OCI-LY1 (cell line): ENCODE results near the gene BCL2.

Experiments
- H2AFZ ChIP-seq: fragments of 200-600 bp; sonication (generic), shearing (Covaris generic); 2 replicates; pipeline ENCODE4 v1.6.0; 2014; ENCODE audit warnings: antibody characterized with exemption, mild to moderate bottlenecking, low read length
- H3F3A ChIP-seq: fragments of 200-600 bp; sonication (generic), shearing (Covaris generic); 2 replicates; pipeline ENCODE4 v1.6.0; 2014; ENCODE audit warnings: mild to moderate bottlenecking, antibody characterized with exemption, low read length, moderate library complexity; ENCODE audit not compliant: insufficient read depth
- H3K27ac ChIP-seq: fragments of 200-600 bp; sonication (generic); 2 replicates; pipeline ENCODE4 v1.5.1; 2014; ENCODE audit warnings: low read length, mixed run types, mild to moderate bottlenecking, low read depth; ENCODE audit not compliant: poor library complexity, severe bottlenecking
- H3K27me3 ChIP-seq: fragments of 200-600 bp; sonication (generic); 2 replicates; pipeline ENCODE4 v1.6.0; 2014; ENCODE audit warnings: antibody characterized with exemption, mild to moderate bottlenecking, low read length, moderate library complexity; ENCODE audit not compliant: insufficient read depth
- H3K36me3 ChIP-seq: fragments of 200-600 bp; sonication (generic); 2 replicates; pipeline ENCODE4 v1.6.1; 2014; ENCODE audit warnings: mild to moderate bottlenecking, antibody characterized with exemption, low read length, moderate library complexity, mixed read lengths; ENCODE audit not compliant: insufficient read depth
- H3K4me1 ChIP-seq: fragments of 200-600 bp; sonication (generic); 2 replicates; pipeline ENCODE4 v1.5.1; 2014; ENCODE audit warnings: mild to moderate bottlenecking, low read length, moderate library complexity; ENCODE audit not compliant: insufficient read depth, severe bottlenecking
- H3K4me2 ChIP-seq: fragments of 200-600 bp; sonication (generic), shearing (Covaris generic); 2 replicates; pipeline ENCODE4 v1.6.1; 2014; ENCODE audit warnings: low read length
- H3K4me3 ChIP-seq: fragments of 200-600 bp; sonication (generic); 2 replicates; pipeline ENCODE4 v1.5.1; 2014; ENCODE audit warnings: low read length, low read depth, mild to moderate bottlenecking, mixed read lengths; ENCODE audit not compliant: poor library complexity, severe bottlenecking
- H3K79me2 ChIP-seq: fragments of 200-600 bp; shearing (Covaris generic); 2 replicates; pipeline ENCODE4 v1.6.1; 2016; ENCODE audit warnings: mixed run types, low read length, mixed read lengths; ENCODE audit not compliant: insufficient read depth
- H3K9ac ChIP-seq: fragments of 200-600 bp; sonication (generic), shearing (Covaris generic); 2 replicates; pipeline ENCODE4 v1.6.1; 2014; ENCODE audit warnings: mild to moderate bottlenecking, low read length, mixed read lengths
- H3K9me2 ChIP-seq: fragments of 200-600 bp; sonication (generic), shearing (Covaris generic); 2 replicates; pipeline ENCODE4 v1.6.1; 2014; ENCODE audit warnings: low read depth, mild to moderate bottlenecking, low read length, mixed read lengths
- H3K9me3 ChIP-seq: fragments of 200-600 bp; shearing (Covaris generic); 2 replicates; pipeline ENCODE4 v1.6.1; 2014; ENCODE audit warnings: low read length, mixed read lengths
- H4K20me1 ChIP-seq: fragments of 200-600 bp; sonication (generic), shearing (Covaris generic); 2 replicates; pipeline ENCODE4 v1.6.0; 2016; ENCODE audit warnings: mild to moderate bottlenecking, low read length; ENCODE audit not compliant: insufficient read depth
- EZH2 ChIP-seq: fragments of 200-600 bp; sonication (generic), shearing (Covaris generic); IDR thresholded peaks from 2 replicates; pipeline ENCODE4 v1.8.0; 2017; ENCODE audit warnings: borderline replicate concordance, mixed run types, mild to moderate bottlenecking, antibody characterized with exemption, low read length, moderate library complexity, mixed read lengths
- TF ChIP-seq, protein P1 (sequence below): fragments of 200-600 bp; sonication (generic), shearing (Covaris generic); IDR thresholded peaks from 2 replicates; pipeline ENCODE4 v1.5.1; 2017; ENCODE audit warnings: mild to moderate bottlenecking, antibody characterized with exemption, low read length, moderate library complexity, mixed read lengths

Gene BCL2

DNA sequence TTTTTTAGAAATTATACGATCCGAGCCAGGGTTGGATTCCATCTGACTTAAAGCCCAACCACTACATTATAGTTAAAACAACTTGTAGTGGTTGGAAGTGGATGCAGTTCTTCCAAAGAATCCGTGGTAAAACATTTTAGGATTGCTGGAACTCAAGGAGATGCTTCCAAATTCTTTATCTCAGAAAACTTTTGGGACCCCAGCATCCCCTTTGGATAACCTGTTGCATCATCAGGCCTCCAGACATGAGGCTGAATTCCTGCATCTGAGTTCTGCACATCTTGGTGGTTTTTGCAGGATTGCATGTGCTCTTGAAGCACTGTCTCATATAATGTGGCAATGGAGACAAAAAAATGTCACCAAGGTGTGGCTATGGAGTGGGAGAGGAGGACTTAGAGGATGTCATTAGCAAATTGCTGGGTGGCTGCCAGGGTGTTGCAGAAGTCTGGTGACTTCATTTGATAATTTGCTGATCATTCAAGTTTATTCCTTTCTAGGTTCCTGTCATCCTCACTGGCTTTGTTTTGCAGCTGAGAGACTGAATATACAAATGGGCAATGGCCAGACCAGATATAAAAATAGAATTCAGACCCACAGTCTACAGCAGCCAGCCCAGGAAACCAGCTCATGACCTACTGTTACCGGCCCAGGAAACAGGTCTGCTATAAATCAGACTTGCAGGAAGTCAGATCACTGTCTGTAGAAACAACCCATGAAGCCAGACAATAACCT, 207.7 kb downstream of the BCL2 start:
- H3K9me2 ChIP-seq: no peaks in the 10 kb centered on the region
- H3K9ac ChIP-seq: no peak overlapping the region
- no peaks in the 10 kb centered on the region for H3K4me1 ChIP-seq
- no peak overlapping the region for H3K4me3 ChIP-seq
- H3K4me2 ChIP-seq: no peak overlapping the region
- no peaks in the 10 kb centered on the region for H3F3A ChIP-seq
- H3K27me3 ChIP-seq: no peaks in the 10 kb centered on the region; the same call in 1 of the 2 replicates
- no peaks in the 10 kb centered on the region for H4K20me1 ChIP-seq
- H2AFZ ChIP-seq: no peak overlapping the region
- no peak for TF ChIP-seq EZH2
- TF ChIP-seq, protein P1, sequence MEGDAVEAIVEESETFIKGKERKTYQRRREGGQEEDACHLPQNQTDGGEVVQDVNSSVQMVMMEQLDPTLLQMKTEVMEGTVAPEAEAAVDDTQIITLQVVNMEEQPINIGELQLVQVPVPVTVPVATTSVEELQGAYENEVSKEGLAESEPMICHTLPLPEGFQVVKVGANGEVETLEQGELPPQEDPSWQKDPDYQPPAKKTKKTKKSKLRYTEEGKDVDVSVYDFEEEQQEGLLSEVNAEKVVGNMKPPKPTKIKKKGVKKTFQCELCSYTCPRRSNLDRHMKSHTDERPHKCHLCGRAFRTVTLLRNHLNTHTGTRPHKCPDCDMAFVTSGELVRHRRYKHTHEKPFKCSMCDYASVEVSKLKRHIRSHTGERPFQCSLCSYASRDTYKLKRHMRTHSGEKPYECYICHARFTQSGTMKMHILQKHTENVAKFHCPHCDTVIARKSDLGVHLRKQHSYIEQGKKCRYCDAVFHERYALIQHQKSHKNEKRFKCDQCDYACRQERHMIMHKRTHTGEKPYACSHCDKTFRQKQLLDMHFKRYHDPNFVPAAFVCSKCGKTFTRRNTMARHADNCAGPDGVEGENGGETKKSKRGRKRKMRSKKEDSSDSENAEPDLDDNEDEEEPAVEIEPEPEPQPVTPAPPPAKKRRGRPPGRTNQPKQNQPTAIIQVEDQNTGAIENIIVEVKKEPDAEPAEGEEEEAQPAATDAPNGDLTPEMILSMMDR: no peak
- no peaks in the 10 kb centered on the region for H3K79me2 ChIP-seq
- no peaks in the 10 kb centered on the region for H3K36me3 ChIP-seq
- no peak overlapping the region for H3K27ac ChIP-seq
- no peaks in the 10 kb centered on the region for H3K9me3 ChIP-seq

DNA sequence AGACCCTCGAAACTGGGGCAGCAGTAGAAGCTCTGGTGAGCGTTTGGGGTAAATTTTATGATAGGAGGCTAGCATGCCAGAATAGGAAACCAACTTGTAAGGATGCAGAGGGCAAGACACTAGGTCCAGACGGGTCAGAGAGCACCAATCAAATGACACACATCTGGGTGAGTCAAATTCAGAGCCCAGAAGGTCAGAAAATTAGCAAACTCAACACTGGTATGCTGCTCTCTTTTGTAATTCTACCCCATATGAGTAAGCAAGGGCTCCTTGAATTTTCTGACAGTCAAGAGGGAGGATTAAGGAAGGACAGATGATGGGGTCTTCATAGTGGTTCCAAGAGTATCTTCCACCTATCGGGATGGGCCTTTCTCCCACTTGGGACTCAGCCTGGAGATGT, 209.8 kb downstream of the BCL2 start:
- Histone ChIP-seq H4K20me1 (no peaks in the 10 kb centered on the region), H3K27me3 (no peaks in the 10 kb centered on the region; the same call in 1 of the 2 replicates), H3K4me3 (no peak overlapping the region), H3K27ac (no peak overlapping the region), H3K9me2 (no peaks in the 10 kb centered on the region), H3F3A (no peaks in the 10 kb centered on the region), H3K4me2 (no peak overlapping the region), H3K4me1 (no peaks in the 10 kb centered on the region), H2AFZ (no peak overlapping the region), H3K79me2 (no peaks in the 10 kb centered on the region), H3K9me3 (no peaks in the 10 kb centered on the region), H3K36me3 (no peaks in the 10 kb centered on the region), H3K9ac (no peak overlapping the region)
- TF ChIP-seq EZH2: no peak
- TF ChIP-seq, protein P1: no peak

DNA sequence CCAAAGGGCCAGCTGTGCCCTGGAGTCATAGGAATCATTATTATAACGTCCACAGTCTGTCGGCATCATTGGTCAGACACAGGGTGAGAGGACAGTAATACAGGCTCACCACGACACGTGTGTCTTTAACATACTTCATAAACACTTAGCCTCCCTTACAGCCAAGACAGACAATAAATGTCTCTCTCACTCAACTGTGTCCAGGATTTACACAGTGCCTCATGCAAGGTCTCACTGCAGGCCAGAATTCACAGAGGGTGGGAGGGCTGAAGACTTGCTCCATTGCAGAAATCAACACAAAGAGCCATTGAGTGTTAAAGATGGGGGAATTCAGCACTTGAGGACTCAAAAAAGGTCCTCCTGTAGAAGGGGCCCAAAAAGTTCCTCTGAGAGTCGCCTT, 210.5 kb downstream of the BCL2 start:
- H3K27me3 ChIP-seq: no peaks in the 10 kb centered on the region; the same call in 1 of the 2 replicates
- no peak overlapping the region for H3K9ac ChIP-seq
- no peaks in the 10 kb centered on the region for H3K4me1 ChIP-seq
- no peaks in the 10 kb centered on the region for H3K9me3 ChIP-seq
- no peaks in the 10 kb centered on the region for H3K9me2 ChIP-seq
- no peaks in the 10 kb centered on the region for H3F3A ChIP-seq
- H4K20me1 ChIP-seq: no peaks in the 10 kb centered on the region
- no peak overlapping the region for H3K27ac ChIP-seq
- no peak for TF ChIP-seq EZH2
- TF ChIP-seq, protein P1: no peak
- H2AFZ ChIP-seq: no peak overlapping the region
- H3K36me3 ChIP-seq: no peaks in the 10 kb centered on the region
- H3K4me3 ChIP-seq: no peak overlapping the region
- no peak overlapping the region for H3K4me2 ChIP-seq
- H3K79me2 ChIP-seq: no peaks in the 10 kb centered on the region
